Sigmoid colon (tissue), 4 donors: ENCODE results near the gene SUMF1.
A peak's percentile ranks its signal among the peaks of the same experiment; 100 is the strongest.

Experiments used
- EP300 ChIP-seq, 4 donors: sonication (generic); formaldehyde crosslinking; IDR thresholded peaks; one replicate each; pipeline ENCODE4 v1.6.1; 2017; ENCODE audit warnings: antibody characterized with exemption in 4 of 4
- POLR2A ChIP-seq, 2 donors: fragments of 450-650 bp; IDR thresholded peaks; one replicate each; pipeline ENCODE4 v1.6.1; 2016; ENCODE audit warnings: antibody characterized with exemption in 2 of 2, mild to moderate bottlenecking in 2 of 2, moderate library complexity in 2 of 2
- POLR2AphosphoS5 ChIP-seq, 4 donors: sonication (generic); formaldehyde crosslinking; IDR thresholded peaks; one replicate each; pipeline ENCODE4 v1.6.1; 2017; ENCODE audit warnings: antibody characterized with exemption in 4 of 4
- TF ChIP-seq, protein P1 (sequence below), 4 experiments: fragments of 450-650 bp in 3 of 4; fragments of 200-600 bp in 1 of 4; IDR thresholded peaks; one replicate each; pipeline ENCODE4 v1.5.1; 2016 to 2019; ENCODE audit warnings: antibody characterized with exemption in 4 of 4, mild to moderate bottlenecking in 3 of 4, moderate library complexity in 2 of 4

DNA sequence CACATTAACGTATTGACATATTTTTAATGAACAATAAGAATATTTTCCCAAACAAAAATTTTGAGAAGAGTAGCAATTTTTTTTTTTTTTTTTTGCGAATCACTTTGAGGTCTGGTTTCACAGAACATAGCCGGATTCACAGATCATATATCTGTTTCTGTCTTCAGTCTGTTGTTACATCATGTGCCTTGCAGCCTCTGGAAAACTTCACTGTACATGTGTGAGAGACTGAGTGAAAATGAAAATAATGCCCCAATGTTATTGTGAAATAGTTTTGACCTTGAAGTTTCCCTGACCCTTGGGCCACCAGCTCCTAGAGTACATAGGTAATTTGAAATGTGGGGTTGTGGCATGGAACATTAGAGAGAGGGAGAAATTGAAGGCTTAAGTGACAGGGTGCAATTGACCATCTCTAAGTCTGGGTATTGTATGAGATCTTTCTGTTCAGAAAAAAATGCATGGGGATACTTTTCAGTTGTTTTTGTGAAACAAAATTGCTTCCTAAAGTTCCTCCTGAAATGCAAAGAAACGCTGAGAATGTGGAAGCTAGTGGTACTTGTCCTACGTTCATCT is 40.0 kb upstream of the SUMF1 start:
- TF ChIP-seq POLR2A (IDR thresholded peaks at IDR 0.05): no peak
- TF ChIP-seq, protein P1, sequence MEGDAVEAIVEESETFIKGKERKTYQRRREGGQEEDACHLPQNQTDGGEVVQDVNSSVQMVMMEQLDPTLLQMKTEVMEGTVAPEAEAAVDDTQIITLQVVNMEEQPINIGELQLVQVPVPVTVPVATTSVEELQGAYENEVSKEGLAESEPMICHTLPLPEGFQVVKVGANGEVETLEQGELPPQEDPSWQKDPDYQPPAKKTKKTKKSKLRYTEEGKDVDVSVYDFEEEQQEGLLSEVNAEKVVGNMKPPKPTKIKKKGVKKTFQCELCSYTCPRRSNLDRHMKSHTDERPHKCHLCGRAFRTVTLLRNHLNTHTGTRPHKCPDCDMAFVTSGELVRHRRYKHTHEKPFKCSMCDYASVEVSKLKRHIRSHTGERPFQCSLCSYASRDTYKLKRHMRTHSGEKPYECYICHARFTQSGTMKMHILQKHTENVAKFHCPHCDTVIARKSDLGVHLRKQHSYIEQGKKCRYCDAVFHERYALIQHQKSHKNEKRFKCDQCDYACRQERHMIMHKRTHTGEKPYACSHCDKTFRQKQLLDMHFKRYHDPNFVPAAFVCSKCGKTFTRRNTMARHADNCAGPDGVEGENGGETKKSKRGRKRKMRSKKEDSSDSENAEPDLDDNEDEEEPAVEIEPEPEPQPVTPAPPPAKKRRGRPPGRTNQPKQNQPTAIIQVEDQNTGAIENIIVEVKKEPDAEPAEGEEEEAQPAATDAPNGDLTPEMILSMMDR (IDR thresholded peaks at IDR 0.05): no peak
- peak in 3 of 4 donors; percentile 49 to 66 (median 57) for TF ChIP-seq POLR2AphosphoS5 (IDR thresholded peaks at IDR 0.05)
- no peak for TF ChIP-seq EP300 (IDR thresholded peaks at IDR 0.05)
